ENCODE measurements around the gene EXOSC6.
"Not testable (repeated sequence)": the region's sequence is repeated elsewhere in the genome, so short reads cannot be mapped to it uniquely, and the experiment has no call there.

DNA sequence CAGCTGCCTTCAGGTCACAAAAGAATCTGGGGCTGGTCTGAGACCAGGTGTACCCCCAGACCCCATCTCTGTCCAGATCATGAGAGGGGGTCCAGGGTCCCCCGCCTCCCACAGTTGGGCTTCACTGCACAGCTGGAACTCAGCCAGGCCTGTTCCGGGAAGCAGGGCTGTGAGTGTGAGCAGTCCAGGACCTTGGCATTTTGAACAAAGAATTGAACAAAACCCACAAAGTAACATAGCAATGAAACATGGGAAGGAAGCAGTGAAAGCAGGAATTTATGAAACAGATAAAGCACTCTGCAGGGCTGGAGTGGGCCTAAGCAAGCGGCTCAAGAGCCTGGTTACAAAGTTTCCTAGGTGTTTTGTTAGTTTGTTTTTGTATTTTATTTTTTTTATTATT is 53.1 kb downstream of the EXOSC6 start:
- TF ChIP-seq, protein P1, sequence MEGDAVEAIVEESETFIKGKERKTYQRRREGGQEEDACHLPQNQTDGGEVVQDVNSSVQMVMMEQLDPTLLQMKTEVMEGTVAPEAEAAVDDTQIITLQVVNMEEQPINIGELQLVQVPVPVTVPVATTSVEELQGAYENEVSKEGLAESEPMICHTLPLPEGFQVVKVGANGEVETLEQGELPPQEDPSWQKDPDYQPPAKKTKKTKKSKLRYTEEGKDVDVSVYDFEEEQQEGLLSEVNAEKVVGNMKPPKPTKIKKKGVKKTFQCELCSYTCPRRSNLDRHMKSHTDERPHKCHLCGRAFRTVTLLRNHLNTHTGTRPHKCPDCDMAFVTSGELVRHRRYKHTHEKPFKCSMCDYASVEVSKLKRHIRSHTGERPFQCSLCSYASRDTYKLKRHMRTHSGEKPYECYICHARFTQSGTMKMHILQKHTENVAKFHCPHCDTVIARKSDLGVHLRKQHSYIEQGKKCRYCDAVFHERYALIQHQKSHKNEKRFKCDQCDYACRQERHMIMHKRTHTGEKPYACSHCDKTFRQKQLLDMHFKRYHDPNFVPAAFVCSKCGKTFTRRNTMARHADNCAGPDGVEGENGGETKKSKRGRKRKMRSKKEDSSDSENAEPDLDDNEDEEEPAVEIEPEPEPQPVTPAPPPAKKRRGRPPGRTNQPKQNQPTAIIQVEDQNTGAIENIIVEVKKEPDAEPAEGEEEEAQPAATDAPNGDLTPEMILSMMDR (IDR thresholded peaks at IDR 0.05; ENCODE audit: insufficient read depth, low read length, poor library complexity, severe bottlenecking), result not testable (repeated sequence)
- not testable (repeated sequence) for TF ChIP-seq EZH2phosphoT487 (conservative IDR thresholded peaks at IDR 0.05; ENCODE audit: low read length)

All from SU-DHL-6 (cell line).